ENCODE data around the gene NDUFV1.
"Not testable (repeated sequence)": the region's sequence is repeated elsewhere in the genome, so short reads cannot be mapped to it uniquely, and the experiment has no call there.

The NDUFV1 gene

GRCh38 chr11:67582011-67582410 is 24.7 kb upstream of the NDUFV1 start:
- TF ChIP-seq POLR2A (IDR thresholded peaks at IDR 0.05; ENCODE audit: low read length) (no peak), GATA1 (IDR thresholded peaks at IDR 0.05; ENCODE audit: low read depth, low read length) (no peak)
- DNase-seq: no peak

- DNase-seq: peak; percentile 94 to 96
- TF ChIP-seq GATA1 (IDR thresholded peaks at IDR 0.05; ENCODE audit: low read depth, low read length) (no peak), POLR2A (IDR thresholded peaks at IDR 0.05; ENCODE audit: low read length) (peak; percentile 32)
These were observed 23.2 kb upstream of the NDUFV1 start, which contains the start of gene GSTP1 for GRCh38 chr11:67583247-67584204. Gene GSTP1 (plus strand): TSS chr11:67583812. CDS start chr11:67583844, 32 bp downstream.

- TF ChIP-seq POLR2A (IDR thresholded peaks at IDR 0.05; ENCODE audit: low read length): no peak
- TF ChIP-seq GATA1 (IDR thresholded peaks at IDR 0.05; ENCODE audit: low read depth, low read length): no peak
- peak; percentile 71 to 74 for DNase-seq
These were observed 22.4 kb upstream of the NDUFV1 start for GRCh38 chr11:67584205-67584880.

- peak in 1 of 2 experiments; percentile 32 for DNase-seq
- TF ChIP-seq GATA1 (IDR thresholded peaks at IDR 0.05; ENCODE audit: low read depth, low read length) (no peak), POLR2A (IDR thresholded peaks at IDR 0.05; ENCODE audit: low read length) (no peak)
These were observed 21.6 kb upstream of the NDUFV1 start for GRCh38 chr11:67584881-67585873.

GRCh38 chr11:67585911-67586310 is 20.8 kb upstream of the NDUFV1 start:
- TF ChIP-seq POLR2A (IDR thresholded peaks at IDR 0.05; ENCODE audit: low read length) (no peak), GATA1 (IDR thresholded peaks at IDR 0.05; ENCODE audit: low read depth, low read length) (no peak)
- no peak for DNase-seq

GRCh38 chr11:67586568-67587250 is 20.0 kb upstream of the NDUFV1 start:
- TF ChIP-seq POLR2A (IDR thresholded peaks at IDR 0.05; ENCODE audit: low read length): no peak
- no peak for TF ChIP-seq GATA1 (IDR thresholded peaks at IDR 0.05; ENCODE audit: low read depth, low read length)
- DNase-seq: no peak

GRCh38 chr11:67588136-67588503 is 18.6 kb upstream of the NDUFV1 start:
- DNase-seq: no peak
- no peak for TF ChIP-seq GATA1 (IDR thresholded peaks at IDR 0.05; ENCODE audit: low read depth, low read length)
- TF ChIP-seq POLR2A (IDR thresholded peaks at IDR 0.05; ENCODE audit: low read length): no peak

GRCh38 chr11:67588899-67589415 is 17.8 kb upstream of the NDUFV1 start:
- peak in 1 of 2 experiments; percentile 32 for DNase-seq

- DNase-seq: no peak
- TF ChIP-seq GATA1 (IDR thresholded peaks at IDR 0.05; ENCODE audit: low read depth, low read length): no peak
- no peak for TF ChIP-seq POLR2A (IDR thresholded peaks at IDR 0.05; ENCODE audit: low read length)
These were observed 13.7 kb upstream of the NDUFV1 start for GRCh38 chr11:67592880-67593564.

GRCh38 chr11:67593565-67593905 is 13.2 kb upstream of the NDUFV1 start:
- DNase-seq: no peak
- no peak for TF ChIP-seq GATA1 (IDR thresholded peaks at IDR 0.05; ENCODE audit: low read depth, low read length)
- no peak for TF ChIP-seq POLR2A (IDR thresholded peaks at IDR 0.05; ENCODE audit: low read length)

- DNase-seq: no peak
- TF ChIP-seq GATA1 (IDR thresholded peaks at IDR 0.05; ENCODE audit: low read depth, low read length) (no peak), POLR2A (IDR thresholded peaks at IDR 0.05; ENCODE audit: low read length) (no peak)
These were observed 12.3 kb upstream of the NDUFV1 start for GRCh38 chr11:67594480-67594879.

- no peak for DNase-seq
- TF ChIP-seq POLR2A (IDR thresholded peaks at IDR 0.05; ENCODE audit: low read length): no peak
- TF ChIP-seq GATA1 (IDR thresholded peaks at IDR 0.05; ENCODE audit: low read depth, low read length): no peak
These were observed 9.9 kb upstream of the NDUFV1 start for GRCh38 chr11:67596753-67597300.

- not testable (repeated sequence) for DNase-seq
These were observed 9.3 kb upstream of the NDUFV1 start for GRCh38 chr11:67597458-67597857.

GRCh38 chr11:67597963-67598362 is 8.8 kb upstream of the NDUFV1 start:
- DNase-seq: not testable (repeated sequence)
